Suppressor macrophage treated with lipopolysaccharide for 4 hours (primary cell): ENCODE results near the gene GAK.

ENCODE experiments used
- DNase-seq: peaks from one replicate; pipeline ENCODE4 v3.0.0-alpha.2; 2020

The GAK gene

GRCh38 chr4:827209-828081 lies 104.7 kb downstream of the GAK start:
- no peak for DNase-seq

- DNase-seq: no peak
Measured at GRCh38 chr4:826508-827208, 105.5 kb downstream of the GAK start.

- DNase-seq: peak; percentile 30
Measured at GRCh38 chr4:825971-826330, 106.2 kb downstream of the GAK start, which contains the start of gene CPLX1. Gene CPLX1, minus strand, starts transcription at chr4:826129. Its CDS starts 1,607 bp downstream, at chr4:824522.

- DNase-seq: peak; percentile 14
Measured at GRCh38 chr4:825063-825970, 106.8 kb downstream of the GAK start.

GRCh38 chr4:824461-825062 lies 107.6 kb downstream of the GAK start:
- no peak for DNase-seq

- DNase-seq: no peak
Measured at GRCh38 chr4:823761-824460, 108.2 kb downstream of the GAK start.

GRCh38 chr4:823176-823760 lies 108.8 kb downstream of the GAK start:
- DNase-seq: no peak

- DNase-seq: no peak
Measured at GRCh38 chr4:822361-823175, 109.5 kb downstream of the GAK start.

- DNase-seq: no peak
Measured at GRCh38 chr4:821631-822030, 110.5 kb downstream of the GAK start.

GRCh38 chr4:821181-821591 lies 110.9 kb downstream of the GAK start:
- no peak for DNase-seq

GRCh38 chr4:820230-821172 lies 111.6 kb downstream of the GAK start:
- DNase-seq: no peak

GRCh38 chr4:819401-820229 lies 112.5 kb downstream of the GAK start:
- DNase-seq: no peak

GRCh38 chr4:818106-818921 lies 113.8 kb downstream of the GAK start:
- no peak for DNase-seq

GRCh38 chr4:815464-816146 lies 116.5 kb downstream of the GAK start:
- no peak for DNase-seq

GRCh38 chr4:814312-814850 lies 117.7 kb downstream of the GAK start:
- no peak for DNase-seq

GRCh38 chr4:813900-814299 lies 118.2 kb downstream of the GAK start:
- DNase-seq: no peak
